ENCODE measurements around the gene ASB15.

- TF ChIP-seq EP300 (IDR thresholded peaks at IDR 0.05) (no peak), CTCF (IDR thresholded peaks at IDR 0.05) (no peak), POLR2A (IDR thresholded peaks at IDR 0.05) (no peak), POLR2AphosphoS5 (IDR thresholded peaks at IDR 0.05) (no peak)
Observed at GRCh38 chr7:123571684-123572083, 29.9 kb upstream of the ASB15 start.
